GM23338 (cell line): ENCODE data around the gene GPHN. TPM values are rescaled to one million over a fixed set of nuclear protein-coding genes. Genes with fewer than 3 reads are reported as not detected.

Source experiments
- ATAC-seq: fragments of 200-7000 bp; cut with Tn5 transposase; 3 replicates; pipeline ENCODE4 v1.9.1; 2020
- DNase-seq: peaks from one replicate; pipeline ENCODE4 v3.0.0-alpha.2; 2015; ENCODE audit warnings: low spot score
- H2AFZ ChIP-seq: fragments of 200-600 bp; sonication (generic); 2 replicates; pipeline ENCODE4 v1.8.0; 2016; ENCODE audit warnings: antibody characterized with exemption, mild to moderate bottlenecking, moderate library complexity
- H3F3A ChIP-seq: fragments of 200-600 bp; sonication (generic); replicated peaks from 2 replicates; pipeline ENCODE4 v1.8.0; 2017; ENCODE audit warnings: antibody characterized with exemption, mixed run types, low read depth
- H3K27ac ChIP-seq: fragments of 200-600 bp; sonication (generic); 2 replicates; pipeline ENCODE4 v1.6.1; 2016; ENCODE audit warnings: low read depth
- H3K27me3 ChIP-seq: fragments of 200-600 bp; sonication (generic); 2 replicates; pipeline ENCODE4 v1.8.0; 2016; ENCODE audit warnings: mild to moderate bottlenecking, mixed run types, moderate library complexity; ENCODE audit not compliant: insufficient read depth
- H3K36me3 ChIP-seq: fragments of 200-600 bp; sonication (generic); 2 replicates; pipeline ENCODE4 v1.8.0; 2016; ENCODE audit warnings: mild to moderate bottlenecking; ENCODE audit not compliant: insufficient read depth
- H3K4me1 ChIP-seq: fragments of 200-600 bp; sonication (generic); 2 replicates; pipeline ENCODE4 v1.8.0; 2016; ENCODE audit warnings: mild to moderate bottlenecking, moderate library complexity; ENCODE audit not compliant: insufficient read depth
- H3K4me2 ChIP-seq: fragments of 200-600 bp; sonication (generic); 2 replicates; pipeline ENCODE4 v1.7.1; 2017; ENCODE audit warnings: mixed run types
- H3K4me3 ChIP-seq: fragments of 200-600 bp; sonication (generic); 2 replicates; pipeline ENCODE4 v1.6.1; 2016; ENCODE audit warnings: mixed run types
- H3K79me2 ChIP-seq: fragments of 200-600 bp; sonication (generic); replicated peaks from 2 replicates; pipeline ENCODE4 v1.8.0; 2017; ENCODE audit warnings: mild to moderate bottlenecking; ENCODE audit not compliant: insufficient read depth
- H3K9me2 ChIP-seq: fragments of 200-600 bp; sonication (generic); 2 replicates; pipeline ENCODE4 v1.8.0; 2017; ENCODE audit not compliant: insufficient read depth
- H4K20me1 ChIP-seq: fragments of 200-600 bp; sonication (generic); replicated peaks from 2 replicates; pipeline ENCODE4 v1.8.0; 2017; ENCODE audit warnings: mild to moderate bottlenecking; ENCODE audit not compliant: insufficient read depth
- H3K27ac Mint-ChIP-seq: 2 replicates; pipeline ENCODE4 v1.8.0; 2020; ENCODE audit warnings: inconsistent platforms, mild to moderate bottlenecking, moderate library complexity, mixed read lengths
- H3K27me3 Mint-ChIP-seq: 3 replicates; pipeline ENCODE4 v1.8.0; 2022; ENCODE audit warnings: low read depth, mild to moderate bottlenecking, moderate library complexity, mixed read lengths, inconsistent platforms; ENCODE audit not compliant: insufficient read depth, poor library complexity
- H3K36me3 Mint-ChIP-seq: 3 replicates; pipeline ENCODE4 v1.8.0; 2021; ENCODE audit warnings: low read depth, mild to moderate bottlenecking, inconsistent platforms, moderate library complexity, mixed read lengths
- H3K4me1 Mint-ChIP-seq: 3 replicates; pipeline ENCODE4 v1.8.0; 2020; ENCODE audit warnings: mild to moderate bottlenecking, inconsistent platforms, mixed read lengths
- H3K4me3 Mint-ChIP-seq: 3 replicates; pipeline ENCODE4 v1.8.0; 2021; ENCODE audit warnings: moderate library complexity, mild to moderate bottlenecking, inconsistent platforms, mixed read lengths
- H3K9me3 Mint-ChIP-seq: 3 replicates; pipeline ENCODE4 v1.8.0; 2020; ENCODE audit warnings: moderate library complexity, mild to moderate bottlenecking, inconsistent platforms, mixed read lengths
- CREB1 ChIP-seq: fragments of 250-450 bp; sonication (Bioruptor Pico); IDR thresholded peaks from 2 replicates; pipeline ENCODE4 v1.5.0; 2020; ENCODE audit warnings: low read depth, mild to moderate bottlenecking, moderate library complexity
- EZH2phosphoT487 ChIP-seq: fragments of 200-600 bp; sonication (generic); IDR thresholded peaks from one replicate; pipeline ENCODE4 v1.8.1; 2018; ENCODE audit warnings: antibody characterized with exemption; ENCODE audit not compliant: unreplicated experiment
- JUNB ChIP-seq: IDR thresholded peaks from one replicate; pipeline ENCODE4 v1.6.1; 2016; ENCODE audit warnings: antibody characterized with exemption; ENCODE audit not compliant: unreplicated experiment
- REST ChIP-seq: IDR thresholded peaks from one replicate; pipeline ENCODE4 v1.6.1; 2018; ENCODE audit warnings: antibody characterized with exemption; ENCODE audit not compliant: unreplicated experiment
- STAT1 ChIP-seq: IDR thresholded peaks from one replicate; pipeline ENCODE4 v1.6.1; 2016; ENCODE audit warnings: antibody characterized with exemption; ENCODE audit not compliant: unreplicated experiment
- polyA plus RNA-seq: library from polyadenylated mRNA; unstranded; fragments of >200 nt; fragmentation: Nextera tagmentation; extraction: Ambion mirVana; gene quantifications from 2 replicates; pipeline ENCODE4 v1.2.1, GENCODE V29; 2016
- total RNA-seq: library from RNA; depleted of rRNA; stranded (reverse); fragments of >200 nt; shearing (Covaris generic); gene quantifications from 2 replicates; pipeline ENCODE4 v1.2.3, GENCODE V29; 2014
- TF ChIP-seq, protein P1 (sequence below), 2 experiments: fragments of 200-600 bp in 1 of 2; sonication (generic) in 1 of 2; conservative IDR thresholded peaks; 2 replicates each; pipeline versions ENCODE4 v1.5.1 to v1.6.1; 2016 to 2017; ENCODE audit warnings: antibody characterized with exemption in 2 of 2, low read depth in 2 of 2, mild to moderate bottlenecking in 2 of 2, moderate library complexity in 1 of 2
- TF ChIP-seq, protein P2 (sequence below): IDR thresholded peaks from 2 replicates; pipeline ENCODE4 v1.6.1; 2016; ENCODE audit warnings: antibody characterized with exemption
- TF ChIP-seq, protein P3 (sequence below): fragments of 250-450 bp; sonication (Bioruptor Pico); IDR thresholded peaks from 2 replicates; pipeline ENCODE4 v1.5.0; 2020; ENCODE audit warnings: mild to moderate bottlenecking, moderate library complexity

GPHN gene
- total and polyA plus RNA-seq, 2 experiments from 2014 or later, result 17.6 to 20.6 TPM

GRCh38 chr14:67221248-67221981, 713.5 kb downstream of the GPHN start:
- TF ChIP-seq, protein P1, sequence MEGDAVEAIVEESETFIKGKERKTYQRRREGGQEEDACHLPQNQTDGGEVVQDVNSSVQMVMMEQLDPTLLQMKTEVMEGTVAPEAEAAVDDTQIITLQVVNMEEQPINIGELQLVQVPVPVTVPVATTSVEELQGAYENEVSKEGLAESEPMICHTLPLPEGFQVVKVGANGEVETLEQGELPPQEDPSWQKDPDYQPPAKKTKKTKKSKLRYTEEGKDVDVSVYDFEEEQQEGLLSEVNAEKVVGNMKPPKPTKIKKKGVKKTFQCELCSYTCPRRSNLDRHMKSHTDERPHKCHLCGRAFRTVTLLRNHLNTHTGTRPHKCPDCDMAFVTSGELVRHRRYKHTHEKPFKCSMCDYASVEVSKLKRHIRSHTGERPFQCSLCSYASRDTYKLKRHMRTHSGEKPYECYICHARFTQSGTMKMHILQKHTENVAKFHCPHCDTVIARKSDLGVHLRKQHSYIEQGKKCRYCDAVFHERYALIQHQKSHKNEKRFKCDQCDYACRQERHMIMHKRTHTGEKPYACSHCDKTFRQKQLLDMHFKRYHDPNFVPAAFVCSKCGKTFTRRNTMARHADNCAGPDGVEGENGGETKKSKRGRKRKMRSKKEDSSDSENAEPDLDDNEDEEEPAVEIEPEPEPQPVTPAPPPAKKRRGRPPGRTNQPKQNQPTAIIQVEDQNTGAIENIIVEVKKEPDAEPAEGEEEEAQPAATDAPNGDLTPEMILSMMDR (conservative IDR thresholded peaks at IDR 0.05; ENCODE audit: low read depth in 2 of 2), result no peak
- TF ChIP-seq EZH2phosphoT487 (no peak), JUNB (no peak), CREB1 (CRISPR knock-in tag) (no peak), STAT1 (no peak), REST (no peak)
- TF ChIP-seq, protein P2, sequence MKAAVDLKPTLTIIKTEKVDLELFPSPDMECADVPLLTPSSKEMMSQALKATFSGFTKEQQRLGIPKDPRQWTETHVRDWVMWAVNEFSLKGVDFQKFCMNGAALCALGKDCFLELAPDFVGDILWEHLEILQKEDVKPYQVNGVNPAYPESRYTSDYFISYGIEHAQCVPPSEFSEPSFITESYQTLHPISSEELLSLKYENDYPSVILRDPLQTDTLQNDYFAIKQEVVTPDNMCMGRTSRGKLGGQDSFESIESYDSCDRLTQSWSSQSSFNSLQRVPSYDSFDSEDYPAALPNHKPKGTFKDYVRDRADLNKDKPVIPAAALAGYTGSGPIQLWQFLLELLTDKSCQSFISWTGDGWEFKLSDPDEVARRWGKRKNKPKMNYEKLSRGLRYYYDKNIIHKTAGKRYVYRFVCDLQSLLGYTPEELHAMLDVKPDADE, result no peak
- TF ChIP-seq, protein P3, sequence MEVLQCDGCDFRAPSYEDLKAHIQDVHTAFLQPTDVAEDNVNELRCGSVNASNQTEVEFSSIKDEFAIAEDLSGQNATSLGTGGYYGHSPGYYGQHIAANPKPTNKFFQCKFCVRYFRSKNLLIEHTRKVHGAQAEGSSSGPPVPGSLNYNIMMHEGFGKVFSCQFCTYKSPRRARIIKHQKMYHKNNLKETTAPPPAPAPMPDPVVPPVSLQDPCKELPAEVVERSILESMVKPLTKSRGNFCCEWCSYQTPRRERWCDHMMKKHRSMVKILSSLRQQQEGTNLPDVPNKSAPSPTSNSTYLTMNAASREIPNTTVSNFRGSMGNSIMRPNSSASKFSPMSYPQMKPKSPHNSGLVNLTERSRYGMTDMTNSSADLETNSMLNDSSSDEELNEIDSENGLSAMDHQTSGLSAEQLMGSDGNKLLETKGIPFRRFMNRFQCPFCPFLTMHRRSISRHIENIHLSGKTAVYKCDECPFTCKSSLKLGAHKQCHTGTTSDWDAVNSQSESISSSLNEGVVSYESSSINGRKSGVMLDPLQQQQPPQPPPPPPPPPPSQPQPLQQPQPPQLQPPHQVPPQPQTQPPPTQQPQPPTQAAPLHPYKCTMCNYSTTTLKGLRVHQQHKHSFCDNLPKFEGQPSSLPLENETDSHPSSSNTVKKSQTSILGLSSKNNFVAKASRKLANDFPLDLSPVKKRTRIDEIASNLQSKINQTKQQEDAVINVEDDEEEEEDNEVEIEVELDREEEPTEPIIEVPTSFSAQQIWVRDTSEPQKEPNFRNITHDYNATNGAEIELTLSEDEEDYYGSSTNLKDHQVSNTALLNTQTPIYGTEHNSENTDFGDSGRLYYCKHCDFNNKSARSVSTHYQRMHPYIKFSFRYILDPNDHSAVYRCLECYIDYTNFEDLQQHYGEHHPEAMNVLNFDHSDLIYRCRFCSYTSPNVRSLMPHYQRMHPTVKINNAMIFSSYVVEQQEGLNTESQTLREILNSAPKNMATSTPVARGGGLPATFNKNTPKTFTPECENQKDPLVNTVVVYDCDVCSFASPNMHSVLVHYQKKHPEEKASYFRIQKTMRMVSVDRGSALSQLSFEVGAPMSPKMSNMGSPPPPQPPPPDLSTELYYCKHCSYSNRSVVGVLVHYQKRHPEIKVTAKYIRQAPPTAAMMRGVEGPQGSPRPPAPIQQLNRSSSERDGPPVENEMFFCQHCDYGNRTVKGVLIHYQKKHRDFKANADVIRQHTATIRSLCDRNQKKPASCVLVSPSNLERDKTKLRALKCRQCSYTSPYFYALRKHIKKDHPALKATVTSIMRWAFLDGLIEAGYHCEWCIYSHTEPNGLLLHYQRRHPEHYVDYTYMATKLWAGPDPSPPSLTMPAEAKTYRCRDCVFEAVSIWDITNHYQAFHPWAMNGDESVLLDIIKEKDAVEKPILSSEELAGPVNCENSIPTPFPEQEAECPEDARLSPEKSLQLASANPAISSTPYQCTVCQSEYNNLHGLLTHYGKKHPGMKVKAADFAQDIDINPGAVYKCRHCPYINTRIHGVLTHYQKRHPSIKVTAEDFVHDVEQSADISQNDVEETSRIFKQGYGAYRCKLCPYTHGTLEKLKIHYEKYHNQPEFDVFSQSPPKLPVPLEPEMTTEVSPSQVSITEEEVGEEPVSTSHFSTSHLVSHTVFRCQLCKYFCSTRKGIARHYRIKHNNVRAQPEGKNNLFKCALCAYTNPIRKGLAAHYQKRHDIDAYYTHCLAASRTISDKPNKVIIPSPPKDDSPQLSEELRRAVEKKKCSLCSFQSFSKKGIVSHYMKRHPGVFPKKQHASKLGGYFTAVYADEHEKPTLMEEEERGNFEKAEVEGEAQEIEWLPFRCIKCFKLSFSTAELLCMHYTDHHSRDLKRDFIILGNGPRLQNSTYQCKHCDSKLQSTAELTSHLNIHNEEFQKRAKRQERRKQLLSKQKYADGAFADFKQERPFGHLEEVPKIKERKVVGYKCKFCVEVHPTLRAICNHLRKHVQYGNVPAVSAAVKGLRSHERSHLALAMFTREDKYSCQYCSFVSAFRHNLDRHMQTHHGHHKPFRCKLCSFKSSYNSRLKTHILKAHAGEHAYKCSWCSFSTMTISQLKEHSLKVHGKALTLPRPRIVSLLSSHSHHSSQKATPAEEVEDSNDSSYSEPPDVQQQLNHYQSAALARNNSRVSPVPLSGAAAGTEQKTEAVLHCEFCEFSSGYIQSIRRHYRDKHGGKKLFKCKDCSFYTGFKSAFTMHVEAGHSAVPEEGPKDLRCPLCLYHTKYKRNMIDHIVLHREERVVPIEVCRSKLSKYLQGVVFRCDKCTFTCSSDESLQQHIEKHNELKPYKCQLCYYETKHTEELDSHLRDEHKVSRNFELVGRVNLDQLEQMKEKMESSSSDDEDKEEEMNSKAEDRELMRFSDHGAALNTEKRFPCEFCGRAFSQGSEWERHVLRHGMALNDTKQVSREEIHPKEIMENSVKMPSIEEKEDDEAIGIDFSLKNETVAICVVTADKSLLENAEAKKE (CRISPR knock-in tag), result no peak
- Histone ChIP-seq H3K27me3 (no peaks in the 10 kb centered on the region), H3K36me3 (no peaks in the 10 kb centered on the region), H4K20me1 (no peaks in the 10 kb centered on the region), H3K4me2 (no peak overlapping the region), H3K4me1 (no peaks in the 10 kb centered on the region), H3K27ac (no peak overlapping the region), H3K4me3 (no peak overlapping the region), H2AFZ (peak overlapping the region; percentile 35; the same call in 1 of the 2 replicates), H3K79me2 (no peaks in the 10 kb centered on the region), H3F3A (no peaks in the 10 kb centered on the region), H3K9me2 (no peaks in the 10 kb centered on the region)
- Mint-ChIP-seq H3K27ac (no peak overlapping the region), H3K9me3 (no peaks in the 10 kb centered on the region), H3K36me3 (no peaks in the 10 kb centered on the region), H3K4me3 (no peak overlapping the region), H3K27me3 (peaks cover 2% of the 10 kb centered on the region), H3K4me1 (no peaks in the 10 kb centered on the region)
- DNase-seq (no peak), ATAC-seq (no peak)
